Progenitor cell of endocrine pancreas (in vitro differentiated cells): Measurements from ENCODE around the gene KRTAP10-11. TPM values are rescaled to one million over a fixed set of nuclear protein-coding genes. Genes with fewer than 3 reads are reported as not detected.

Experiments
- DNase-seq: peaks from one replicate; pipeline ENCODE4 v3.0.0; 2021; ENCODE audit warnings: low spot score; ENCODE audit not compliant: unreplicated experiment
- H3K27ac Mint-ChIP-seq: 2 replicates; pipeline ENCODE4 v1.8.0; 2021; ENCODE audit warnings: mild to moderate bottlenecking, moderate library complexity, mixed read lengths
- H3K27me3 Mint-ChIP-seq: 2 replicates; pipeline ENCODE4 v1.8.0; 2021; ENCODE audit warnings: mixed read lengths
- H3K36me3 Mint-ChIP-seq: 2 replicates; pipeline ENCODE4 v1.8.0; 2022; ENCODE audit warnings: mixed read lengths; ENCODE audit not compliant: insufficient read depth
- H3K4me1 Mint-ChIP-seq: 2 replicates; pipeline ENCODE4 v1.8.0; 2021; ENCODE audit warnings: low read depth, mixed read lengths
- H3K4me3 Mint-ChIP-seq: 2 replicates; pipeline ENCODE4 v1.8.0; 2021; ENCODE audit warnings: low read depth, mild to moderate bottlenecking, moderate library complexity, mixed read lengths
- H3K9me3 Mint-ChIP-seq: 2 replicates; pipeline ENCODE4 v1.8.0; 2021; ENCODE audit warnings: low read depth, mixed read lengths
- total RNA-seq: library from RNA; stranded (reverse); gene quantifications from 2 replicates; pipeline ENCODE4 v1.2.1, GENCODE V29; 2021
- TF ChIP-seq, protein P1 (sequence below): fragments of 200-600 bp; sonication (generic); IDR thresholded peaks from one replicate; pipeline ENCODE4 v1.5.0; 2021; ENCODE audit warnings: antibody characterized with exemption, mild to moderate bottlenecking; ENCODE audit not compliant: unreplicated experiment

KRTAP10-11 gene
- total RNA-seq, 1 donor from 2014 or later = not detected

DNA sequence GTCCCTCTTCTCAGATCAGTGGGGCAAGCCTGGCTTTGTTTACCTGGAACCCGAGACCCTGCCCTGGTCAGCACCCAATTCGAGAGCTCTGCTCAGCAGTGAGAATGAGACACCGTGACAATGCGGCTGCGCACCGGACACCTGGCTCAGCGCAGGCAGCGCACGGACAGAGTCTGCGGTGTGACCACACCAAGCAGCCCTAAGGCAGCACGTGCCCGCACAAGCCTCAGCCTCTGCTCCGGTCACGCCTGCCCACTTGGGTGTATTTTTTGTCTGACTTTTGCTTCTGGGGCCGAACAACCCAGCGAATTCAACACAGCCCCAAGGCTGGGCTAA, 29.7 kb upstream of the KRTAP10-11 start:
- H3K36me3 Mint-ChIP-seq = peaks cover 5% of the 10 kb centered on the region
- H3K27me3 Mint-ChIP-seq = peaks cover 6% of the 10 kb centered on the region
- no peak overlapping the region for H3K27ac Mint-ChIP-seq
- TF ChIP-seq, protein P1, sequence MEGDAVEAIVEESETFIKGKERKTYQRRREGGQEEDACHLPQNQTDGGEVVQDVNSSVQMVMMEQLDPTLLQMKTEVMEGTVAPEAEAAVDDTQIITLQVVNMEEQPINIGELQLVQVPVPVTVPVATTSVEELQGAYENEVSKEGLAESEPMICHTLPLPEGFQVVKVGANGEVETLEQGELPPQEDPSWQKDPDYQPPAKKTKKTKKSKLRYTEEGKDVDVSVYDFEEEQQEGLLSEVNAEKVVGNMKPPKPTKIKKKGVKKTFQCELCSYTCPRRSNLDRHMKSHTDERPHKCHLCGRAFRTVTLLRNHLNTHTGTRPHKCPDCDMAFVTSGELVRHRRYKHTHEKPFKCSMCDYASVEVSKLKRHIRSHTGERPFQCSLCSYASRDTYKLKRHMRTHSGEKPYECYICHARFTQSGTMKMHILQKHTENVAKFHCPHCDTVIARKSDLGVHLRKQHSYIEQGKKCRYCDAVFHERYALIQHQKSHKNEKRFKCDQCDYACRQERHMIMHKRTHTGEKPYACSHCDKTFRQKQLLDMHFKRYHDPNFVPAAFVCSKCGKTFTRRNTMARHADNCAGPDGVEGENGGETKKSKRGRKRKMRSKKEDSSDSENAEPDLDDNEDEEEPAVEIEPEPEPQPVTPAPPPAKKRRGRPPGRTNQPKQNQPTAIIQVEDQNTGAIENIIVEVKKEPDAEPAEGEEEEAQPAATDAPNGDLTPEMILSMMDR = no peak
- peaks cover 13% of the 10 kb centered on the region for H3K9me3 Mint-ChIP-seq
- DNase-seq = no peak
- no peaks in the 10 kb centered on the region for H3K4me1 Mint-ChIP-seq
- H3K4me3 Mint-ChIP-seq = no peak overlapping the region

DNA sequence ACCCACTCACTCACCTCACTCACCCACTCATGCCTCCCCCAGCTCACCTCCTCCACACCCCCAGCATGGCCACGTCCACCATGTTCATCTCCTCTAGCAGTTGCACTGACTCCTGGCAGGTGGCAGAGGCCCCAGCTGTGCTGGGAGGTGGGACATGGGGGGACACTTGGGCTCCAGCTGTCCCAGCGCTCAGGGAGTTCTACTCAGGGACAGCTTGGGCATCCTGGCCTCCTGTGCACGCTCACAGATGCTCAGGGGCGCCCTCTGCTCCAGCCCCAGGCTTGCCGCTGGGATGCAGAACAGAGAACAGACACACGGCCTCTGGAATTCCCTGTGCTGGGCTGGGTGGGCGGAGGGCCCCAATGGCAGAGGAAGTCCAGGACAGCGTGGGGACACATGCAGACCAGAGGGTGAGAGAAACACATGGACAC, 29.1 kb upstream of the KRTAP10-11 start:
- no peak overlapping the region for H3K4me3 Mint-ChIP-seq
- H3K9me3 Mint-ChIP-seq = peaks cover 16% of the 10 kb centered on the region
- TF ChIP-seq, protein P1 = no peak
- H3K27ac Mint-ChIP-seq = no peak overlapping the region
- H3K36me3 Mint-ChIP-seq = peaks cover 5% of the 10 kb centered on the region
- DNase-seq = no peak
- no peaks in the 10 kb centered on the region for H3K4me1 Mint-ChIP-seq
- peaks cover 6% of the 10 kb centered on the region for H3K27me3 Mint-ChIP-seq

DNA sequence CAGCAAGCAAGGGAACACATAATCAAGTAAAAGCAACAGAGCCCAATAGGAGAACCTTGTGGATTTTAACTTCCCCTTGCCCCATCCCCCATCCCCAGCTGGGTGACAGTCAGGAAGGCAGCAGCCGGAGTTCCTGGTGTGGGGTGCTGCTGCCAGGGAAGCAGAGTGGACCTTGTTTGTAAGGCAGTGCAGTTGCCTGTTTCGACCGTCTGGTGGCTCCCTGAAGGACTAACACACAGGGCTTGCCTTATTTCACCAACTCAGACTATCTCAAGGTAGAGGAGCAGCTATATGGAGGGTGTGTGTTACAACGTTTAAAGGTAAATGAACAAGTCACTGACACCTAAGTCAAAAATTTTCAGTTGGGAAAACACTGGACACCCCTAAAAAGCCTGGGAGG, 27.7 kb upstream of the KRTAP10-11 start:
- TF ChIP-seq, protein P1 = peak; percentile 33
- H3K36me3 Mint-ChIP-seq = peaks cover 5% of the 10 kb centered on the region
- H3K9me3 Mint-ChIP-seq = peaks cover 28% of the 10 kb centered on the region
- no peak overlapping the region for H3K4me3 Mint-ChIP-seq
- H3K4me1 Mint-ChIP-seq = no peaks in the 10 kb centered on the region
- DNase-seq = no peak
- peaks cover 3% of the 10 kb centered on the region for H3K27me3 Mint-ChIP-seq
- H3K27ac Mint-ChIP-seq = no peak overlapping the region

DNA sequence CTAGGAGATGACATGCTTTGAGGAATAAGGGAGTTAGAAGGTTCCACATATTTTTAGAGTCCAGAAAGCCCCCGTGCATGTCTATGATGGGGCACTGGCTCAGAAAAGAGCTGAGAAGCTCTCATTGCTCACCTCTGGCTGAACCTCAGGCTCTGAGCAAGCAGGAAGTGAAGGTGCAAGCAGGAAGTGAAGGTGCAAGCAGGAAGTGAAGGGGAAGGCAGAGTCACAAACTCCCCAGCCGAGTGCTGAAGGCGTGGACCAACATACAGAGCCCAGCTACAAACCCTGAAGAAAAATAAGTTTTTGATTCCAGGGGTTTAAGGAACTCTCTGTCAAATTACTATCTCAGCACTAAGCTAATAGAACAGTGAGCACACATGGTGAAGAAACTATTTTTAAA, 27.3 kb upstream of the KRTAP10-11 start:
- H3K9me3 Mint-ChIP-seq = peaks cover 32% of the 10 kb centered on the region

DNA sequence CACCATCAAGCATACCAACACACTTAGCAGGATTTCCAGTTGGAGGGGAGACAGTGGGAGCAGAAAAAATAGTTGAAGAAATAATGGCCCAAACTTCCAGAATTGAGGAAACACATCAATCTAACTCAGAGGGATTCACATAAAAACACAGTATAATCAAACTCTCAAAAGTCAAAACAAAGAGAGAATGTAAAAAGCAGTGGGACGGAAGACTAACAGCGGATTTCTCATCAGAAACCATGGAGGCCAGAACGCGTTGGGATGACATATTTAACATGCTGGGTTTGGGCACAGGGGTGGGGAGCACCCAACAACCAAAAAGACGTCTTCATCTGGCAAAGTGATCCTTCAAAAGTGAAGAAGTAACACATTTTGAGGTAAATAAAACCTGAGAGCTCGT, 26.3 kb upstream of the KRTAP10-11 start:
- no peak overlapping the region for H3K4me3 Mint-ChIP-seq
- peaks cover 42% of the 10 kb centered on the region for H3K9me3 Mint-ChIP-seq
- TF ChIP-seq, protein P1 = no peak
- DNase-seq = no peak
- no peaks in the 10 kb centered on the region for H3K27me3 Mint-ChIP-seq
- H3K27ac Mint-ChIP-seq = no peak overlapping the region
- H3K4me1 Mint-ChIP-seq = no peaks in the 10 kb centered on the region
- H3K36me3 Mint-ChIP-seq = peaks cover 5% of the 10 kb centered on the region

More for the DNA sequence above, 27.3 kb upstream of the KRTAP10-11 start:
- Mint-ChIP-seq H3K36me3 (peaks cover 5% of the 10 kb centered on the region), H3K4me3 (no peak overlapping the region), H3K4me1 (no peaks in the 10 kb centered on the region), H3K27me3 (peaks cover 3% of the 10 kb centered on the region), H3K27ac (no peak overlapping the region)
- DNase-seq = no peak
- TF ChIP-seq, protein P1 = no peak
